Ovary (tissue), 3 donors: Measurements from ENCODE around the gene PMPCB.

ENCODE experiments used
- CTCF ChIP-seq, 3 donors: fragments of 450-650 bp in 2 of 3; fragments of 200-600 bp in 1 of 3; IDR thresholded peaks; one replicate each; pipeline versions ENCODE4 v1.5.1 to v1.8.0; 2016 to 2022; ENCODE audit warnings: antibody characterized with exemption in 3 of 3, mild to moderate bottlenecking in 1 of 3
- POLR2A ChIP-seq: fragments of 450-650 bp; IDR thresholded peaks from one replicate; pipeline ENCODE4 v1.6.1; 2017; ENCODE audit warnings: antibody characterized with exemption, mild to moderate bottlenecking, moderate library complexity
- donor health status: DM: no; HTN: no; CAD: no.

GRCh38 chr7:103347507-103348267 lies 50.5 kb downstream of the PMPCB start, which contains the start of gene PSMC2:
- no peak for TF ChIP-seq CTCF (IDR thresholded peaks at IDR 0.05)
- peak; percentile 34 for TF ChIP-seq POLR2A
